SU-DHL-6 (cell line): Measurements from ENCODE around the gene FGFR3.
"Not testable (repeated sequence)": the region's sequence is repeated elsewhere in the genome, so short reads cannot be mapped to it uniquely, and the experiment has no call there.

Experiments used
- H2AFZ ChIP-seq: fragments of 200-600 bp; sonication (generic); 2 replicates; pipeline ENCODE4 v1.6.1; 2014; ENCODE audit warnings: low read depth, mild to moderate bottlenecking, moderate library complexity, mixed read lengths, antibody characterized with exemption, low read length; ENCODE audit not compliant: severe bottlenecking
- H3F3A ChIP-seq: fragments of 200-600 bp; shearing (Covaris generic); 2 replicates; pipeline ENCODE4 v1.6.0; 2016; ENCODE audit warnings: antibody characterized with exemption, mild to moderate bottlenecking; ENCODE audit not compliant: insufficient read depth
- H3K27ac ChIP-seq: fragments of 200-600 bp; sonication (generic); 2 replicates; pipeline ENCODE4 v1.5.1; 2016; ENCODE audit warnings: low read depth, mild to moderate bottlenecking, low read length, moderate library complexity, mixed read lengths
- H3K27me3 ChIP-seq: fragments of 200-600 bp; sonication (generic), shearing (Covaris generic); 2 replicates; pipeline ENCODE4 v1.6.0; 2014; ENCODE audit warnings: mild to moderate bottlenecking, low read length
- H3K36me3 ChIP-seq: fragments of 200-600 bp; sonication (generic); 2 replicates; pipeline ENCODE4 v1.6.1; 2014; ENCODE audit warnings: mild to moderate bottlenecking, low read length, mixed read lengths
- H3K4me2 ChIP-seq: fragments of 300-600, 200-600 bp; shearing (Covaris generic), sonication (generic); 2 replicates; pipeline ENCODE4 v1.6.0; 2014; ENCODE audit warnings: low read length, low read depth, mild to moderate bottlenecking; ENCODE audit not compliant: poor library complexity, severe bottlenecking
- H3K4me3 ChIP-seq: fragments of 200-600 bp; sonication (generic); 2 replicates; pipeline ENCODE4 v1.5.1; 2014; ENCODE audit warnings: antibody characterized with exemption, low read length, mild to moderate bottlenecking, mixed read lengths; ENCODE audit not compliant: insufficient read depth, poor library complexity, severe bottlenecking
- H3K79me2 ChIP-seq: fragments of 200-600 bp; sonication (generic); 2 replicates; pipeline ENCODE4 v1.6.1; 2014; ENCODE audit warnings: mild to moderate bottlenecking, low read length, moderate library complexity; ENCODE audit not compliant: insufficient read depth
- H3K9ac ChIP-seq: fragments of 200-600 bp; sonication (generic); 2 replicates; pipeline ENCODE4 v1.7.0; 2014; ENCODE audit warnings: mild to moderate bottlenecking, low read length
- H3K9me2 ChIP-seq: fragments of 200-600 bp; sonication (generic); replicated peaks from 2 replicates; pipeline ENCODE4 v1.6.1; 2014; ENCODE audit warnings: low read length; ENCODE audit not compliant: insufficient read depth
- H3K9me3 ChIP-seq: fragments of 200-600 bp; sonication (generic); 2 replicates; pipeline ENCODE4 v1.6.1; 2014; ENCODE audit warnings: low read length, mixed read lengths; ENCODE audit not compliant: insufficient read depth
- H4K20me1 ChIP-seq: fragments of 200-600 bp; sonication (generic); 2 replicates; pipeline ENCODE4 v1.6.1; 2014; ENCODE audit warnings: low read depth, mild to moderate bottlenecking, antibody characterized with exemption, low read length, moderate library complexity, mixed read lengths
- CTCF ChIP-seq: fragments of 200-600 bp; sonication (generic); IDR thresholded peaks from one replicate; pipeline ENCODE4 v1.5.1; 2017; ENCODE audit warnings: antibody characterized with exemption, mild to moderate bottlenecking, low read length, moderate library complexity; ENCODE audit not compliant: insufficient read depth, poor library complexity, severe bottlenecking
- EZH2phosphoT487 ChIP-seq: fragments of 200-600 bp; sonication (generic), shearing (Covaris generic); conservative IDR thresholded peaks from 2 replicates; pipeline ENCODE4 v1.6.1; 2018; ENCODE audit warnings: mild to moderate bottlenecking, antibody characterized with exemption, low read length, moderate library complexity, mixed read lengths

The FGFR3 gene

DNA sequence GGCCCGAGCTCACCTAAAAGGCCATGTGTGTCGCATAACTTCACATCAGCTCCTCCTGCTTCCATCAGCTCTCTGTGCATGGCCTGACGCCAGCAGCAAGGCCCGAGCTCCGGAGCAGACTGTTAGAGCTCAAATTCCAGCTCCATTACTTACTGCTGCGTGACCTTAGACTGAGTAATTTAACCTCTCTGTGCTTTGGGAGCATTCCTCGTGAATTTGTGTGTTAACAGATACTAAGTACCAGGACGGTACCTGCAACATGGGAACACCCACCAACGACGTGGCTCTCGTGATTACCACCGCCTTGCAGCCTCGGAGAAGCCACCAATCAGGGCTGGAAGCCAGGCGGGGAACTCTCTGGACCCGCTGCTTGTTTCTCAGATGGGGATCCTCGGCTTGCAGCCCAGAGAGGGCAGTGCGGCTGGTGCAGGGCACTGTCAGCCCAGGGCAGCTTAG lies 49.9 kb downstream of the FGFR3 start:
- no peaks in the 10 kb centered on the region for H3K9me2 ChIP-seq
- H4K20me1 ChIP-seq, result no peaks in the 10 kb centered on the region
- H3K4me3 ChIP-seq, result no peak overlapping the region
- no peak overlapping the region for H3K4me2 ChIP-seq
- TF ChIP-seq EZH2phosphoT487, result no peak
- TF ChIP-seq CTCF, result no peak
- no peak overlapping the region for H2AFZ ChIP-seq
- H3F3A ChIP-seq, result no peaks in the 10 kb centered on the region
- no peaks in the 10 kb centered on the region for H3K36me3 ChIP-seq
- H3K9ac ChIP-seq, result no peak overlapping the region
- no peaks in the 10 kb centered on the region for H3K9me3 ChIP-seq
- H3K27ac ChIP-seq, result no peak overlapping the region
- no peaks in the 10 kb centered on the region for H3K27me3 ChIP-seq
- H3K79me2 ChIP-seq, result peaks cover 3% of the 10 kb centered on the region; the same call in 1 of the 2 replicates

- H4K20me1 ChIP-seq, result no peaks in the 10 kb centered on the region
- H3K9ac ChIP-seq, result no peak overlapping the region
- no peak overlapping the region for H2AFZ ChIP-seq
- H3K27ac ChIP-seq, result no peak overlapping the region
- no peak overlapping the region for H3K4me2 ChIP-seq
- TF ChIP-seq CTCF, result no peak
- no peak for TF ChIP-seq EZH2phosphoT487
- H3F3A ChIP-seq, result no peaks in the 10 kb centered on the region
- H3K36me3 ChIP-seq, result no peaks in the 10 kb centered on the region
- H3K4me3 ChIP-seq, result no peak overlapping the region
- H3K79me2 ChIP-seq, result peaks cover 4% of the 10 kb centered on the region; the same call in 1 of the 2 replicates
- H3K27me3 ChIP-seq, result no peaks in the 10 kb centered on the region
- no peaks in the 10 kb centered on the region for H3K9me3 ChIP-seq
- no peaks in the 10 kb centered on the region for H3K9me2 ChIP-seq
These were observed 50.8 kb downstream of the FGFR3 start for GRCh38 chr4:1843852-1844251.

DNA sequence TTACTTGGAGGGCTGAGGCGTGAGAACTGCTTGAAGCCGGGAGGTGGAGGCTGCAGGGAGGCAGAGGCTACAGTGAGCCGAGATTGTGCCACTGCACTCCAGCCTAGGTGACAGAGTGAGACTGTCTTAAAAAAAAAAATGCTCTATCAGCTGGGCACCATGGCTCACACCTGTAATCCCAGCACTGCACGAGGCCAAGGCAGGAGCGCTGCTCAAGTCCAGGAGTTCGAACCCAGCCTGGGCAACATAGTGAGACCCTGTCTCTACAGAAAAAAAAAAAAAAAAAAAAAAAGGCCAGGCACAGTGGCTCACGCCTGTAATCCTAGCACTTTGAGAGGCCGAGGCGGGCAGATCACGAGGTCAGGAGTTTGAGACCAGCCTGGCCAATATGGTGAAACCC lies 51.5 kb downstream of the FGFR3 start:
- not testable (repeated sequence) for H3K4me3 ChIP-seq, H3K27ac ChIP-seq, H4K20me1 ChIP-seq, H3K27me3 ChIP-seq, H3K9me3 ChIP-seq, H3F3A ChIP-seq, H3K9me2 ChIP-seq, H3K4me2 ChIP-seq, H3K9ac ChIP-seq, H3K79me2 ChIP-seq, H2AFZ ChIP-seq, H3K36me3 ChIP-seq

- Histone ChIP-seq H3F3A (no peaks in the 10 kb centered on the region), H3K36me3 (no peaks in the 10 kb centered on the region)
- TF ChIP-seq EZH2phosphoT487 (no peak), CTCF (no peak)
These were observed 53.5 kb downstream of the FGFR3 start for GRCh38 chr4:1846580-1846979.

More at GRCh38 chr4:1846580-1846979, 53.5 kb downstream of the FGFR3 start:
- Histone ChIP-seq H3K4me3 (no peak overlapping the region), H3K9me2 (no peaks in the 10 kb centered on the region), H3K27me3 (no peaks in the 10 kb centered on the region), H2AFZ (no peak overlapping the region), H3K9ac (no peak overlapping the region), H4K20me1 (no peaks in the 10 kb centered on the region), H3K4me2 (no peak overlapping the region), H3K79me2 (peaks cover 27% of the 10 kb centered on the region), H3K27ac (no peak overlapping the region), H3K9me3 (no peaks in the 10 kb centered on the region)
